Immature natural killer cell (primary cell): ENCODE results near the gene WDSUB1. TPM values are rescaled to one million over a fixed set of nuclear protein-coding genes. Genes with fewer than 3 reads are reported as not detected.
A peak's percentile ranks its signal among the peaks of the same experiment; 100 is the strongest.

Experiments
- DNase-seq, 3 donors: peaks; one replicate each; pipeline ENCODE4 v3.0.0; 2022; ENCODE audit warnings: mixed read lengths in 1 of 3
- H3K27ac Mint-ChIP-seq, 6 donors: one replicate each; pipeline ENCODE4 v1.8.0; 2020; ENCODE audit warnings: mixed read lengths in 6 of 6, mild to moderate bottlenecking in 5 of 6, inconsistent platforms in 4 of 6, moderate library complexity in 3 of 6
- H3K27me3 Mint-ChIP-seq, 3 donors: one replicate each; pipeline ENCODE4 v1.8.0; 2020 to 2021; ENCODE audit warnings: low read depth in 3 of 3, mild to moderate bottlenecking in 3 of 3, mixed read lengths in 3 of 3, moderate library complexity in 3 of 3, inconsistent platforms in 1 of 3
- H3K36me3 Mint-ChIP-seq, 3 donors: one replicate each; pipeline ENCODE4 v1.8.0; 2020; ENCODE audit warnings: mixed read lengths in 3 of 3, inconsistent platforms in 2 of 3, mild to moderate bottlenecking in 2 of 3
- H3K4me1 Mint-ChIP-seq, 2 donors: one replicate each; pipeline ENCODE4 v1.8.0; 2020; ENCODE audit warnings: inconsistent platforms in 2 of 2, mild to moderate bottlenecking in 2 of 2, mixed read lengths in 2 of 2, moderate library complexity in 1 of 2
- H3K4me3 Mint-ChIP-seq, 5 donors: one replicate each; pipeline ENCODE4 v1.8.0; 2020; ENCODE audit warnings: mild to moderate bottlenecking in 5 of 5, mixed read lengths in 5 of 5, inconsistent platforms in 3 of 5, moderate library complexity in 3 of 5
- H3K9me3 Mint-ChIP-seq, 6 donors: one replicate each; pipeline ENCODE4 v1.8.0; 2020; ENCODE audit warnings: mild to moderate bottlenecking in 6 of 6, mixed read lengths in 6 of 6, inconsistent platforms in 4 of 6, moderate library complexity in 3 of 6
- polyA plus RNA-seq, 3 donors: library from polyadenylated mRNA; unstranded; fragments of 300-500 nt; fragmentation: Illumina TruSeq; gene quantifications; one replicate each; pipeline ENCODE4 v1.2.3, GENCODE V29; 2021

Gene WDSUB1
- polyA plus RNA-seq, 3 donors from 2014 or later: 24.4 to 32.0 (median 27.2) TPM

GRCh38 chr2:159226059-159226461 lies 60.4 kb downstream of the WDSUB1 start:
- peak; percentile 68 to 69 (median 68) for DNase-seq
- peak overlapping the region; percentile 66 to 83 (median 74) for H3K27ac Mint-ChIP-seq
- peaks cover 3 to 18% (median 8%) of the 10 kb centered on the region in 3 donors for H3K36me3 Mint-ChIP-seq
- no peaks in the 10 kb centered on the region for H3K9me3 Mint-ChIP-seq
- peaks cover 67 to 74% of the 10 kb centered on the region in 2 donors for H3K4me1 Mint-ChIP-seq
- H3K27me3 Mint-ChIP-seq: peaks cover 0 to 8% (median 3%) of the 10 kb centered on the region in 3 donors
- H3K4me3 Mint-ChIP-seq: peak overlapping the region; percentile 66 to 82 (median 76)

GRCh38 chr2:159225025-159226016 lies 61.2 kb downstream of the WDSUB1 start:
- peaks cover 67 to 71% of the 10 kb centered on the region in 2 donors for H3K4me1 Mint-ChIP-seq
- no peak for DNase-seq
- no peaks in the 10 kb centered on the region for H3K9me3 Mint-ChIP-seq
- peak overlapping the region; percentile 66 to 82 (median 76) for H3K4me3 Mint-ChIP-seq
- H3K27ac Mint-ChIP-seq: peak overlapping the region; percentile 66 to 83 (median 78)
- peaks cover 0 to 8% (median 1%) of the 10 kb centered on the region in 3 donors for H3K27me3 Mint-ChIP-seq
- peaks cover 2 to 10% (median 3%) of the 10 kb centered on the region in 3 donors for H3K36me3 Mint-ChIP-seq

- Mint-ChIP-seq H3K9me3 (no peaks in the 10 kb centered on the region), H3K4me1 (peaks cover 59 to 63% of the 10 kb centered on the region in 2 donors), H3K27me3 (peaks cover 0 to 8% (median 1%) of the 10 kb centered on the region in 3 donors), H3K4me3 (peak overlapping the region; percentile 66 to 82 (median 76)), H3K36me3 (no peaks in the 10 kb centered on the region), H3K27ac (peak overlapping the region in 5 of 6 donors; percentile 22 to 80 (median 52))
- no peak for DNase-seq
Measured at GRCh38 chr2:159224061-159224813, 62.3 kb downstream of the WDSUB1 start.

DNA sequence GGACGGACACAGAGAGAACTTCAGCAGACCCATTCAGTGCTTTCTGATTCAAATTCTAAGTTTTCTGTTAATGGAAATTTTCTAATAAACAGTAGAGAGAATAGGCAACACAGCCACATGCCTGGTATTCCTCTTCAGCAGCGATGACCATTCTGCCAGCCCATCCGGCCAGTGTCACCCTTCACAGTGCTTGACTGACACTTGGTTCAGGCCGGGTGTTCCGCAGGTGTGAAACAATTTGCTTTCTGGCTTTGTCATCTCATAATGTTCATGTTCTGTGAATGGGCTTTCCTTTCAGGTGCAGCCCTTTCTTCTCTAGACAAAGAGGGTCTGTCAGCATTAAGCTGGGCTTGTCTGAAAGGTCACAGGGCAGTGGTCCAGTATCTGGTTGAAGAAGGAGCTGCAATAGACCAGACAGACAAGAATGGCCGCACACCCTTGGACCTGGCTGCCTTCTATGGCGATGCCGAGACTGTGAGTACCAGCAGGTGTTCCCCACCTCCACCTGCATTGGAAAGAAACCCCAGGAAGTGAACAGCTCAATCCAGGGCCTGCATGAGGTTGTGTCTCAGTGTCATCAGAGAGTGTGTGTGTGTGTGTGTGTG lies 67.0 kb downstream of the WDSUB1 start:
- Mint-ChIP-seq H3K27ac (no peak overlapping the region), H3K36me3 (no peaks in the 10 kb centered on the region), H3K4me3 (no peak overlapping the region), H3K27me3 (peaks cover 2 to 8% (median 4%) of the 10 kb centered on the region in 3 donors), H3K4me1 (peaks cover 13 to 15% of the 10 kb centered on the region in 2 donors), H3K9me3 (peaks cover 0 to 2% (median 0%) of the 10 kb centered on the region in 6 donors)
- DNase-seq: no peak

DNA sequence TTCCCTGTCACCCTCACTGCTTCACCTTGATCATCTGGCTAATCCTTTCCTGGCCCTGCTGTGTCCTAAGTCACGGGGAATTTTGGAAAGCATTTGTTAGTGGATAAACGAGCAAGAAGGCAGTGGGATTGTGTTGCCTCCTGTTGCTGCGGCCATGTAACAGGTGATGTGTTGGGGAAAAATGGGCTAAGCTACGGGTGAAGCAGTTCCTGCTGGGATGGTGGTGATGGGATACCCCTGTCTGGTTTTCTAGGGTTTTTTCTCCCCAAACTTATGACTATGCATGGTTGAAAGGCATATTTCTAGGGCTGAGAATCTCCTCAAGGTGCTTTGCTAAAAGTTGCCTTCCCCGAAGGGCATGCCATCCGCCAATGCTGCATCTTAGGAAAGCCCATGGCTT lies 68.1 kb downstream of the WDSUB1 start:
- no peak for DNase-seq
- no peak overlapping the region for H3K27ac Mint-ChIP-seq
- H3K27me3 Mint-ChIP-seq: peaks cover 2 to 8% (median 4%) of the 10 kb centered on the region in 3 donors
- no peaks in the 10 kb centered on the region for H3K36me3 Mint-ChIP-seq
- H3K4me1 Mint-ChIP-seq: peaks cover 9 to 10% of the 10 kb centered on the region in 2 donors
- peaks cover 0 to 2% (median 0%) of the 10 kb centered on the region in 6 donors for H3K9me3 Mint-ChIP-seq
- no peak overlapping the region for H3K4me3 Mint-ChIP-seq

DNA sequence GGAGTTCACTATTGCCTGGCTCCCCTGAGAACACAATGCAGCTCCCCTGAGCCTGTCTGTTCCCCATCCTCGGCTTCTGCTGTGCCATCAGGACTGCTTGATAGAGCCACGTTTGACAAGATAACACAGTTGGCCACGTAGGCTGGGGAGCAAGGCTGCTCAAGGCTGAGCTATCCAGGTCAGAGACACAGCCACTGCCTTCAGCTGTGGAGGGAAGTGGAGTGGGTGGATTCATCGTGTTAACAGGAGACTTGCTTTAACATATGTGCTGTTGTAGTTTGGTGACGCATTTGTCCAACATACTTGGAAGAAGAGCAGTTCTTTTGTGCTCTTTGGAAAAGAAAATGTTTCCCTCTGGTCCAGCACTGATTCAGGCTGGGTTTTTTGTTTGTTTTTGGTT lies 68.8 kb downstream of the WDSUB1 start:
- peaks cover 5 to 8% of the 10 kb centered on the region in 2 donors for H3K4me1 Mint-ChIP-seq
- no peaks in the 10 kb centered on the region for H3K36me3 Mint-ChIP-seq
- DNase-seq: no peak
- H3K9me3 Mint-ChIP-seq: peaks cover 0 to 2% (median 0%) of the 10 kb centered on the region in 6 donors
- H3K27ac Mint-ChIP-seq: no peak overlapping the region
- H3K4me3 Mint-ChIP-seq: no peak overlapping the region
- peaks cover 2 to 8% (median 4%) of the 10 kb centered on the region in 3 donors for H3K27me3 Mint-ChIP-seq

- peaks cover 0 to 2% (median 0%) of the 10 kb centered on the region in 6 donors for H3K9me3 Mint-ChIP-seq
- H3K4me3 Mint-ChIP-seq: no peak overlapping the region
- DNase-seq: no peak
- H3K27ac Mint-ChIP-seq: peak overlapping the region in 4 of 6 donors; percentile 8 to 72 (median 30)
- peaks cover 0 to 1% (median 0%) of the 10 kb centered on the region in 3 donors for H3K36me3 Mint-ChIP-seq
- peaks cover 2 to 4% (median 4%) of the 10 kb centered on the region in 3 donors for H3K27me3 Mint-ChIP-seq
- H3K4me1 Mint-ChIP-seq: peaks cover 26 to 31% of the 10 kb centered on the region in 2 donors
Measured at GRCh38 chr2:159215116-159215515, 71.4 kb downstream of the WDSUB1 start.

GRCh38 chr2:159214325-159214865 lies 72.1 kb downstream of the WDSUB1 start:
- Mint-ChIP-seq H3K36me3 (peaks cover 0 to 3% (median 0%) of the 10 kb centered on the region in 3 donors), H3K4me1 (peaks cover 33 to 38% of the 10 kb centered on the region in 2 donors), H3K4me3 (no peak overlapping the region), H3K27ac (peak overlapping the region in 1 of 6 donors; percentile 68), H3K27me3 (peaks cover 2 to 6% (median 4%) of the 10 kb centered on the region in 3 donors), H3K9me3 (peaks cover 0 to 2% (median 0%) of the 10 kb centered on the region in 6 donors)
- no peak for DNase-seq

DNA sequence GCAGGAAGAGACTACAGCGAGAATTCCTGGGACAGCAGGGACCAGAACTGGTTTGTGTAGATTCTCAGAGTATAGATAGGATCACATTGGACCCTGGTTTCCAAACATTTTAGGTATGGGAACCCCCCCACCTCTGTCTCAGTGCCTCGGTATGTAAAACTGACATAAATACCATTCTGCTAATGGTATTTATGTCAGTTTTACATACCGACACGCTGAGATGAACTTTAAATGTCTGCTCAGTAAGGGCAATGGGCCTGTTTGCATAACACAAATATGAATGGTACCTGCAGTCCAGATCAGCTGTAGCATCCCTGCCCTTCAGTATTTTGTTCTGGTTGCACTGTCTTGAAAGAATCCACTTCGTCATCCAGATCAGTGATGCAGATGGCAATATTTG lies 73.2 kb downstream of the WDSUB1 start:
- no peak for DNase-seq
- Mint-ChIP-seq H3K36me3 (peaks cover 0 to 3% (median 0%) of the 10 kb centered on the region in 3 donors), H3K27ac (no peak overlapping the region), H3K4me3 (no peak overlapping the region), H3K27me3 (peaks cover 3 to 6% (median 3%) of the 10 kb centered on the region in 3 donors), H3K9me3 (no peaks in the 10 kb centered on the region), H3K4me1 (peaks cover 44 to 49% of the 10 kb centered on the region in 2 donors)

GRCh38 chr2:159211447-159212396 lies 74.8 kb downstream of the WDSUB1 start:
- peak overlapping the region; percentile 24 to 58 (median 45) for H3K4me3 Mint-ChIP-seq
- peaks cover 2 to 4% (median 3%) of the 10 kb centered on the region in 3 donors for H3K27me3 Mint-ChIP-seq
- no peak for DNase-seq
- H3K9me3 Mint-ChIP-seq: no peaks in the 10 kb centered on the region
- H3K4me1 Mint-ChIP-seq: peaks cover 59 to 63% of the 10 kb centered on the region in 2 donors
- H3K27ac Mint-ChIP-seq: peak overlapping the region; percentile 63 to 83 (median 75)
- H3K36me3 Mint-ChIP-seq: peaks cover 0 to 3% (median 0%) of the 10 kb centered on the region in 3 donors

DNA sequence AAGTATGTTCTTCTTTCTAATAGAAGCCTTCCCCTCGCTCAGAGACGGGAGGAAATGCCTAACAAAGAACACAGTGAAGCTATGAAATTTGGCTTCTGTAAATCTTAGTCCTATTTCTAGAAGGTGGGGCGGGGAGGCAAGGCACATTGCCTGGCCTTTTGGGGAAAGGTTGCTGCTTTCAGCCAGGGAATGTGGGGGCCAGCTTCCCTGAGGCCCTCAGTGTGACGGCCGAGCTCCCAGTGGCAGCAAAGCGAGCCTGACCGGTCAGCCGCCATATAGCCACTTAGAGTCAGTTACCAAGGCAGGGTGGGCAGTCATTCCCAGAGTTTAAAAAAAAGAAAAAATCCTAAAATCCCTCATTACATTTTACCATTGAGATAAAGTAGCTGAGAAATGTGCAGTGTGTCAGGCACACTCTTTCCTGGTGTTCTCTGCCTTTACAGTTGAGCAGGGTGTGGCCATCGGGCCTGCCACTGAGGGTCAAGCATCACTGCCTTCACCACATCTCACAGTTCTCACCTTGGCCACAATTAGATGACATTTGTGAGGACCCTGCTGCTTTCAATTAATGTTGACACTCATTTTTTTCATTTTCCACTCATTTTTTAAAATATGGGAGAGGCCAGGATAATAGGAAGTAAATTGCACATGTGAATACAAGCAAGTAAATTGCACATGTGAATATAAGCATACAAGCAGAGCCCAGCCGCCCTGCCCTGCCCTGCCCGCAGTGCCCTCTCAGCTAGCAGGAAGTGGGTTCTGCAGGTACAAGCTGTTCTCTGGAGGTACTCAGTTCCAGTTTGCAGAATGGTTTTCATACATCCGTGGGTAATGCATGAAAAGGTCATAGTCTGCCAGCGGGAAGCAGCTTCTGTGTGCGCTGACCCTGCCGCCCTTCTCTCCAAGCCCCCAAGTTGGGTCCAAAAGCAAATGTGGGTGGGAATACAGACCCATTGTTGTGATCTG lies 76.9 kb downstream of the WDSUB1 start:
- Mint-ChIP-seq H3K27ac (peak overlapping the region; percentile 41 to 90 (median 84)), H3K36me3 (peaks cover 0 to 3% (median 0%) of the 10 kb centered on the region in 3 donors), H3K4me3 (peak overlapping the region; percentile 73 to 89 (median 82)), H3K27me3 (peaks cover 2 to 4% (median 2%) of the 10 kb centered on the region in 3 donors), H3K9me3 (no peaks in the 10 kb centered on the region), H3K4me1 (peaks cover 62 to 71% of the 10 kb centered on the region in 2 donors)
- DNase-seq: peak; percentile 59 to 70 (median 63)
